HEK293 (cell line): Measurements from ENCODE around the gene ANKFN1.

ENCODE experiments used
- CTCF ChIA-PET: fragments of 350-600 bp; formaldehyde crosslinking; extraction: SDS; loops from one replicate; lab custom pipeline; 2021; ENCODE audit warnings: antibody characterized with exemption; lab: Yijun Ruan, JAX
- POLR2A ChIA-PET: fragments of 300-600 bp; formaldehyde crosslinking; extraction: SDS; loops from one replicate; lab custom pipeline; 2020; ENCODE audit warnings: antibody characterized with exemption, inconsistent platforms; lab: Yijun Ruan, JAX
- H3K27ac ChIP-seq: fragments of 200-500 bp; sonication (Bioruptor generic); 2 replicates; pipeline ENCODE4 v1.5.1; 2014; ENCODE audit warnings: low read depth, low read length, control low read depth, inconsistent platforms; ENCODE audit errors: extremely low read depth
- H3K36me3 ChIP-seq, 2 experiments: fragments of 200-500 bp in 1 of 2; sonication (Bioruptor generic) in 1 of 2; 1 replicate in 1 of 2; 2 replicates in 1 of 2; pipeline ENCODE4 v1.5.1; 2014 to 2017; ENCODE audit warnings: inconsistent platforms in 2 of 2, low read length in 2 of 2; ENCODE audit not compliant: control insufficient read depth in 2 of 2, insufficient read depth in 1 of 2
- H3K4me1 ChIP-seq: fragments of 200-500 bp; sonication (Bioruptor generic); 2 replicates; pipeline ENCODE4 v1.5.1; 2014; ENCODE audit warnings: mild to moderate bottlenecking, low read length, inconsistent platforms; ENCODE audit not compliant: control insufficient read depth, insufficient read depth
- H3K4me3 ChIP-seq: 2 replicates; pipeline ENCODE4 v1.5.1; 2011; ENCODE audit warnings: low read depth, mild to moderate bottlenecking, control low read depth, low read length, moderate library complexity
- H3K9me3 ChIP-seq: fragments of 200-500 bp; sonication (Bioruptor generic); 2 replicates; pipeline ENCODE4 v1.5.1; 2014; ENCODE audit warnings: low read depth, low read length, inconsistent platforms; ENCODE audit not compliant: control insufficient read depth, insufficient read depth
- BCL6B ChIP-seq: fragments of 450-650 bp; formaldehyde crosslinking; IDR thresholded peaks from 2 replicates; pipeline ENCODE4 v1.5.1; 2017; ENCODE audit warnings: missing biosample characterization, missing genetic modification characterization
- CTCF ChIP-seq: fragments of 450-650 bp; formaldehyde crosslinking; IDR thresholded peaks from 2 replicates; pipeline ENCODE4 v1.5.1; 2016; ENCODE audit warnings: missing biosample characterization, missing genetic modification characterization
- GLI4 ChIP-seq: fragments of 450-650 bp; formaldehyde crosslinking; IDR thresholded peaks from 2 replicates; pipeline ENCODE4 v1.5.1; 2016; ENCODE audit warnings: missing biosample characterization, missing genetic modification characterization
- IKZF3 ChIP-seq: fragments of 450-650 bp; IDR thresholded peaks from 2 replicates; pipeline ENCODE4 v1.5.0; 2018; ENCODE audit warnings: missing biosample characterization, mild to moderate bottlenecking, missing genetic modification characterization, moderate library complexity
- KLF10 ChIP-seq: fragments of 450-650 bp; IDR thresholded peaks from 2 replicates; pipeline ENCODE4 v1.5.1; 2018; ENCODE audit warnings: missing biosample characterization, mild to moderate bottlenecking, missing genetic modification characterization
- KLF7 ChIP-seq: fragments of 450-650 bp; formaldehyde crosslinking; IDR thresholded peaks from 2 replicates; pipeline ENCODE4 v1.5.1; 2016; ENCODE audit warnings: missing biosample characterization, missing genetic modification characterization, borderline replicate concordance
- PRDM10 ChIP-seq: fragments of 450-650 bp; formaldehyde crosslinking; IDR thresholded peaks from 2 replicates; pipeline ENCODE4 v1.5.1; 2016; ENCODE audit warnings: missing biosample characterization, missing genetic modification characterization
- REST ChIP-seq: fragments of 450-650 bp; formaldehyde crosslinking; IDR thresholded peaks from 2 replicates; pipeline ENCODE4 v1.5.1; 2016; ENCODE audit warnings: missing biosample characterization, missing genetic modification characterization
- ZBTB48 ChIP-seq: fragments of 450-650 bp; formaldehyde crosslinking; IDR thresholded peaks from 2 replicates; pipeline ENCODE4 v1.5.1; 2016; ENCODE audit warnings: missing biosample characterization, missing genetic modification characterization
- ZFP41 ChIP-seq: fragments of 450-650 bp; formaldehyde crosslinking; IDR thresholded peaks from 2 replicates; pipeline ENCODE4 v1.5.1; 2016; ENCODE audit warnings: missing biosample characterization, missing genetic modification characterization, borderline replicate concordance
- ZNF112 ChIP-seq: fragments of 450-650 bp; formaldehyde crosslinking; IDR thresholded peaks from 2 replicates; pipeline ENCODE4 v1.5.0; 2017; ENCODE audit warnings: missing biosample characterization, missing genetic modification characterization
- ZNF121 ChIP-seq: fragments of 450-650 bp; formaldehyde crosslinking; IDR thresholded peaks from 2 replicates; pipeline ENCODE4 v1.5.1; 2016; ENCODE audit warnings: missing biosample characterization, missing genetic modification characterization
- ZNF133 ChIP-seq: fragments of 450-650 bp; formaldehyde crosslinking; IDR thresholded peaks from 2 replicates; pipeline ENCODE4 v1.5.1; 2016; ENCODE audit warnings: missing biosample characterization, missing genetic modification characterization
- ZNF16 ChIP-seq: fragments of 450-650 bp; formaldehyde crosslinking; IDR thresholded peaks from 2 replicates; pipeline ENCODE4 v1.5.1; 2016; ENCODE audit warnings: low read depth, missing biosample characterization, missing genetic modification characterization
- ZNF2 ChIP-seq: fragments of 450-650 bp; formaldehyde crosslinking; IDR thresholded peaks from 2 replicates; pipeline ENCODE4 v1.5.1; 2016; ENCODE audit warnings: missing biosample characterization, missing genetic modification characterization
- ZNF248 ChIP-seq: fragments of 450-650 bp; formaldehyde crosslinking; IDR thresholded peaks from 2 replicates; pipeline ENCODE4 v1.5.1; 2017; ENCODE audit warnings: missing biosample characterization, missing genetic modification characterization
- ZNF341 ChIP-seq: fragments of 450-650 bp; formaldehyde crosslinking; IDR thresholded peaks from 2 replicates; pipeline ENCODE4; 2016; ENCODE audit warnings: low read depth, missing biosample characterization, missing genetic modification characterization
- ZNF350 ChIP-seq: fragments of 450-650 bp; formaldehyde crosslinking; IDR thresholded peaks from 2 replicates; pipeline ENCODE4 v1.5.0; 2017; ENCODE audit warnings: missing biosample characterization, mild to moderate bottlenecking, missing genetic modification characterization
- ZNF362 ChIP-seq: fragments of 450-650 bp; formaldehyde crosslinking; IDR thresholded peaks from 2 replicates; pipeline ENCODE4 v1.5.1; 2016; ENCODE audit warnings: missing biosample characterization, missing genetic modification characterization
- ZNF426 ChIP-seq: fragments of 450-650 bp; formaldehyde crosslinking; IDR thresholded peaks from 2 replicates; pipeline ENCODE4 v1.5.1; 2017; ENCODE audit warnings: missing biosample characterization, missing genetic modification characterization, mild to moderate bottlenecking, inconsistent platforms, moderate library complexity
- ZNF513 ChIP-seq: fragments of 450-650 bp; IDR thresholded peaks from 2 replicates; pipeline ENCODE4 v1.5.1; 2018; ENCODE audit warnings: missing biosample characterization, missing genetic modification characterization
- ZNF623 ChIP-seq: fragments of 450-650 bp; formaldehyde crosslinking; IDR thresholded peaks from 2 replicates; pipeline ENCODE4 v1.5.1; 2016; ENCODE audit warnings: missing biosample characterization, missing genetic modification characterization
- ZNF624 ChIP-seq: fragments of 450-650 bp; formaldehyde crosslinking; IDR thresholded peaks from 2 replicates; pipeline ENCODE4 v1.5.1; 2017; ENCODE audit warnings: missing biosample characterization, missing genetic modification characterization
- ZNF76 ChIP-seq: fragments of 450-650 bp; formaldehyde crosslinking; IDR thresholded peaks from 2 replicates; pipeline ENCODE4; 2016; ENCODE audit warnings: low read depth, missing biosample characterization, missing genetic modification characterization, borderline replicate concordance

Gene ANKFN1

GRCh38 chr17:56244268-56244890, 91.1 kb downstream of the ANKFN1 start (continued):
- no peak for TF ChIP-seq PRDM10 (tag by site-specific recombination)
- TF ChIP-seq ZBTB48 (tag by site-specific recombination): no peak
- TF ChIP-seq ZNF623 (tag by site-specific recombination): no peak
- no peak for TF ChIP-seq ZNF624 (tag by site-specific recombination)
- no peak for TF ChIP-seq KLF10
- TF ChIP-seq ZNF133 (tag by site-specific recombination): no peak
- no peak for TF ChIP-seq ZNF2 (tag by site-specific recombination)
- TF ChIP-seq ZNF513 (tag by site-specific recombination): no peak
- TF ChIP-seq ZNF248 (tag by site-specific recombination): no peak
- no peak for TF ChIP-seq ZNF112 (tag by site-specific recombination)

GRCh38 chr17:56247816-56248215, 94.5 kb downstream of the ANKFN1 start:
- no peaks in the 10 kb centered on the region for H3K4me1 ChIP-seq
- H3K36me3 ChIP-seq: no peaks in the 10 kb centered on the region
- no peaks in the 10 kb centered on the region for H3K9me3 ChIP-seq
- POLR2A ChIA-PET: no interaction called here
- no peak overlapping the region for H3K27ac ChIP-seq
- H3K4me3 ChIP-seq: no peak overlapping the region
- no peak for TF ChIP-seq ZFP41 (tag by site-specific recombination)
- TF ChIP-seq KLF7 (tag by site-specific recombination): no peak
- TF ChIP-seq ZNF76 (tag by site-specific recombination): no peak
- no peak for TF ChIP-seq GLI4
- no peak for TF ChIP-seq ZNF350 (tag by site-specific recombination)
- TF ChIP-seq CTCF: no peak
- TF ChIP-seq REST (tag by site-specific recombination): no peak
- no peak for TF ChIP-seq ZNF362 (tag by site-specific recombination)
- TF ChIP-seq ZNF121 (tag by site-specific recombination): no peak
- TF ChIP-seq ZNF426 (tag by site-specific recombination): no peak
- TF ChIP-seq IKZF3: no peak
- TF ChIP-seq ZNF16 (tag by site-specific recombination): no peak
- TF ChIP-seq BCL6B (tag by site-specific recombination): no peak
- no peak for TF ChIP-seq ZNF341
- CTCF ChIA-PET: no interaction called here
